COLO829 (cell line): Measurements from ENCODE around the gene HACD1.

Experiments
- DNase-seq: peaks from one replicate; pipeline ENCODE4 v3.0.0; 2012; ENCODE audit warnings: low spot score

Gene HACD1

DNA sequence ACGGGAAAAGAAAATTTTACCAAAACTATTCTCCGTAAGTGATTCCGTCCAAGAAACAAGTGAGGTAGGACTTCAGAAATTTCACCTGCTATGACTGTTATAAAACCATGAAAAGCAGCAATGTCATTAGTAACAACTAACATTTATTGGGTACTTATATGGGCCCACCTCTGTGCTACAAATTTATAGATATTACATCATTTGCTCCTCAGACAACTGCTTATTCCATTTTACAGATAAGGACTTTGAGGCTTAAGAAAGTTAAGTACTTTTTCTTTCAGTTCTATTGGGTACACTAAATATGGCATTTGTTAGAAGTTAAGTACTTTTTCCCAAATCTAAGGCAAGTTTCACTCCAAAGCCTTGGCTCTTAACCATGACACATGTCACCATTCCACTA lies 36.3 kb downstream of the HACD1 start:
- no peak for DNase-seq

DNA sequence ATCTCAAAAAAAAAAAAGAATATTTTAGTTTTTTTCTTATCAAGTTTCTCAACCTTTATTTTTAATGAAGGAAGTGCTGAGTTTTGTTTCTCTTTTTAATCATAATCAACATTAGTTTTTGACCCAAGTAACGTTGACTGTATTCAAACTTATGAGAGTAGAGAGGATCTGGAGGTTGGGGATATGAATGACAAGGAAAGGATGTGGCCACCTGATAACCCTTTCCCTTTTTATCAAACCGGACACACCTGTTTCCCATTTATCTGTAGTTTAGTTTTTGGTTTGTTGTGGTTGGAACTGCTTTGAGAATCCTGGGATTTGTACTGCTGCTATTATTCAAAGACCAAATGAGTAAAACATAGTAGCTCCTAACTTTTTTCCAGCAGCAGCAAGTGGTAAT lies 38.6 kb downstream of the HACD1 start:
- no peak for DNase-seq

DNA sequence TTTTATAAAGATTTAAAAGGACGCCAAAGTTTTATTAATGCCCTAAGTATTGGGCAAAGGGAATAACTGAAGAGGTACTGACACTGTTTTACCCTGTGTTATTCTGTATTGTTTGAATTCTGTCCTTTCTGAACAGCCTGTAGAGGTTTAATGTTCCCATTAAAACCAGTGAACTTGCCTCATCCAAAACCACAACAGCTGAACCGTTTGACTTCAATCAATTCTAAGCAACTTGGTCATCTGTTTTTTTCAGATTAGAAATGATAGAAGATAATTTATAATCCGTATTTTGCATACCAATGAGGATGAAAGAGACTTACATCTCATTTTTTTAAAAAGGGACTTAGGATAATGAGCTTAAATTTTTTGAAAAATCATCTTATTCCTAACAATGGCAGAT lies 40.4 kb downstream of the HACD1 start:
- no peak for DNase-seq

DNA sequence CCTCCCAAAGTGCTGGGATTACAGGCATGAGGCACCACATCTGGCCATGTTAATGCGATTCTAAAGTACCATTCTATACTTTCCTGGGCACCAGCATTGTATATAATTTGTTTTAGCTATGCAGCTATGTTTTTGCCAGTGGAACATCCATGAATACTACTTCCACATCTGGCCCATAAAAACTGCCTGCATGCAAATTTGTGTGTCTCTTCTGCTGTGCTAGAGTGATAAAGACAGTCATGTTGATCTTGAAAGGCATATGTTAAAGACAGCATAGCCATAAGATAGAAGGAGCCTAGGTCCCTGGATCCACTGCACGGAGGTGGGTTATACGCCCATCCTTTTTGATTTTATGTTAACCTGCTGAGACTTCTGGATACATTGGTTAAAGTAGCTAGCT lies 52.3 kb downstream of the HACD1 start:
- DNase-seq: no peak

DNA sequence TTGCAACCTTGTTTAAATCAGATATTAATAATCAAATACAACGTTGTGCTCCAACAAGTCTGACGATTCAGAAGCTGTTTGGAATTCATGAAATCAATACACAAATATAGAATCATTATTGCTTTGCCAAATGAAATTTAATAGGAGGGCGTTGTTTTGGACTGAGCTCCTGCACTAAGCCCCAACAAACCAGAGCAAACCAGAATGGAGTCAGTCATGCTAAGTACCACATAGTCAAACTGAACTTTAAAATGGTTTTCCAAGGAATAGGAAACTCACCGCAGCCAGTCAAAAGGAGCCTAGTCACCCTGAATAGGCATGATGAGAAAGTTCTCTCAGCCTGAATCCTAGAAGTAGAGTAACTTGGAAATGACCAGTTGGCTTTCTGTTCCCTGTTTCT lies 53.7 kb downstream of the HACD1 start:
- no peak for DNase-seq

DNA sequence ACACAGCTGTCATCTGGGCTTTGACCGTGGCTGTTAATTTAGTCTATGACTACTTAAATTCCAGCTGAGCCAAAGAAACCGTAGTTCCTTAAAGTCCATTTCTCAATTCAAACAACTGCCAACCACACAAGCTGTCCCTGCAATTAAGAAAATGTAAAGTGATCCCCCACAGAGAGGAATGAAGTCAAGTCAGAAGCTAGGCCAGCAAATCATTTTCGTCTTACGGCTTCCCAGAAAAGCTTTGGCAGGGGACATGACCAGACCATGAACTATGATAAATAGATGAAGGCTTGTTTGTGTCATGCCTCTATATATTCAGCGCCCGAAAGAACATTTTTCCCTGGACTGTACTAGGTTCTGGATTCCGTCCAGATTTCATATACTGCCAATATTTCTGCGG lies 54.6 kb downstream of the HACD1 start:
- DNase-seq: peak; percentile 19

DNA sequence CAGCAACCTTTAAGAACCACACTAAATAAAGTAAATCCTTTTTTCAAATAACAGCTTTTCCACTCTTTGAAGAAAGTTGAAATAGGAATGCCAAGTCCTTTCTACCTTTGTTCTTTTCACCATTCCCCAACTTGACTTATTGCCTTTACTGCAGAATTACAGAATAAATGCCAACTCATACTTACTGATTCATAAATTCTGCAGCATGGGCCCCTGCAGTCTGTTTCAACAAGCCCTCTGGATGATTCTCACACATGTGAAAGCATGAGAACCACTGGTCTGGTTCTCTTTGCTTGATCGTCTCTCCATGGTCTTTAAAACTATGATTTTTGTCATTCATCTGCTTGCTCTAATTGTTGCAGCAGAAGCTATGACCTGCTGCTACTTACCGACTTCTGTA lies 56.1 kb downstream of the HACD1 start:
- DNase-seq: no peak

DNA sequence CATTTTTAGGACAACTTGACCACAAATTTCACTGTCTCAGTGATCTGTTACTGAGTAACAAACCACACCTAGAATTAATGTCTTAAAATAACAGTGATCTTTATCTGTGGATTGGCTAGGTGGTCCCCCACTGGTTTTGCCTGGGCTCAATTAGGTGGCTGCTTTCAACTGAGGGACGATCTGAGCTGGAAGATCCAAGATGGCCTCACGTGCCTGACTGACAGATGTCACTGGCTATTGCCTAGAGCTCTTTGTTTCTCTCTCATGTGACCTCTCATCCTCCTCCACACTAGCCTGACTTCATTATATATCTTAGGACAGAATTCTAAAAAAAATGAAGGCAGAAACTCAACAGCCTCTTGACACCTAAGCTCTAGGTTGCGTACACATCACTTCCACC lies 59.7 kb downstream of the HACD1 start:
- DNase-seq: no peak

DNA sequence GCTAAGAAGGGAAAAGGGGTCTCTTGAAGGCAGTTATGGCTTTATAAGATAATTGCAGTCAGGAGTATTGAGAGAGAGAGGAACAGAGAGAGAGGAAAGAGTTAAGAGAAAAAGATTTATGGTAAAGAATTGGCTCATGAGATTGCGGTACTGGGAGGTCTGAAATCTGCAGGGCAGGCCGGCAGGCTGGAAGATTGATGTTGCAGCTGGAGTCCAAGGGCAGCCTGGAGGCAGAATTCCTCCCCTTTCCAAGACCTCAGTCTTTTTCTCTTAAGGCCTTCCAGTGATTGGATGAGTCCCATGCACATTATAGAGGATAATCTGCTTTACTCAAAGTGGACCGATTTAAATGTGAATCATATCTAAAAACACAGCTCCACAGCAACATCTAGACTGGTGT lies 68.4 kb downstream of the HACD1 start:
- no peak for DNase-seq

DNA sequence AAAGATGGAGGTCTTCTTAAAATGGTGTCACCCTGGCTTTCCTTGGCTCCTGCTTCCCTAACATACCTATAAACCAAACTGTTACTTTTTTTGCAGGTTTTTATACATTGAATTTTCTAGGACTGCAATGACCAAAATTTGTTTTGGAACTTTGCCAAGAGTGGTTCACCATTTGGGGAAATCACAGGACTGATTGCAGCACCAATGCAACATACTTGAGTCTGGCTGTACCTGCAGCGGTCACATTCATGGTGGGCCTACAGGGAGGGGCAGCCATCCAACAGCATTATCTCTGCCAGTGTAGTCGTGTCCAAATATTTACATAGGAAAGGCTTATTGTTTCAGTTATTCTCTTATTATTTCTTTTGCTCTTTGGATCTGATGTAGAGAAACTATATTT lies 69.0 kb downstream of the HACD1 start:
- DNase-seq: no peak

DNA sequence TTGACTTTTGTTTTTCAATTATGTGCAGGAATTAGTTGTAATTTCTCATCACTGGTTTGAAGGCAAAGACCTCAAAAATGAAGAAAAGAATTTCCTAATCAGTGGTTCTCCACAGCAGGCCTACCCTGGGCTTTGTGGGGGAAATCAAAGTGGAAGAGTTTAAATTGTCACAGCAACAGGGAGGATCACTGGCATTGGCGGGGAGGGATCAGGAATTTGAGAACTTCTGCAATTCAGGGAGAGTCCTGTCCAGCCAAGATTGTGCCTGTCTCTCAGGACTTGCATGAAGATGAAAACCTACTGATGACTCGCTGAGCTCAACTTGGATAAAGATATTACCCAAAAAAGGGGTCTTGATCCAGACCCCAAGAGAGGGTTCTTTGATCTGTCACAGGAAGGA lies 70.1 kb downstream of the HACD1 start:
- no peak for DNase-seq

DNA sequence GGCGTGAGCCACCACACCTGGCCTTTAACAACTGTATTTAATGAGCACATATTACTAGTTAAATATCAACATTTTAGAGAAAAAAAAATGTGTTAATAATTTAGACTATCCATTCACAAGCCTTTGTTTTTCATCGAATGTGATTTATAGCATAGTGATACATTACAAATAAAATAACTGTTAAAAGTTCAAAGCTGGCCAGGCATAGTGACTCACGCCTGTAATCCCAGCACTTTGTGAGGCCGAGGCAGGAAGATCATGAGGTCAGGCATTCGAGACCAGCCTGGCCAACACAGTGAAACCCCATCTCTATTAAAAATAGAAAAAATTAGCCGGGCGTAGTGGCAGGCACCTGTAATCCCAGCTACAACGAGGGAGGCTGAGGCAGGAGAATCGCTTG lies 72.7 kb downstream of the HACD1 start:
- DNase-seq: no peak
